ENCODE data around the gene GCH1.
A peak's percentile ranks its signal among the peaks of the same experiment; 100 is the strongest.

GCH1 gene

GRCh38 chr14:54812617-54813016 is 90.0 kb downstream of the GCH1 start:
- Histone ChIP-seq H3K4me1 (ENCODE audit: insufficient read depth, insufficient read length) (no peaks in the 10 kb centered on the region), H3K9ac (ENCODE audit: insufficient read length, low read depth) (no peak overlapping the region), H3K4me3 (ENCODE audit: insufficient read length, low read depth) (no peak overlapping the region), H3K27me3 (ENCODE audit: insufficient read depth, insufficient read length) (no peaks in the 10 kb centered on the region), H3K9me3 (ENCODE audit: insufficient read depth, low read length) (no peaks in the 10 kb centered on the region; the same call in 1 of the 2 replicates), H3K36me3 (ENCODE audit: insufficient read depth, insufficient read length, low read length) (no peaks in the 10 kb centered on the region)
- no peak for DNase-seq (ENCODE audit: low read depth, low spot score)
- TF ChIP-seq SUZ12 (IDR thresholded peaks at IDR 0.05; ENCODE audit: extremely low read depth, insufficient read depth, insufficient read length) = no peak
- no peak for TF ChIP-seq ZNF274 (IDR thresholded peaks at IDR 0.05; ENCODE audit: low read depth, low read length)
- no peak for TF ChIP-seq YY1 (IDR thresholded peaks at IDR 0.05; ENCODE audit: insufficient read depth, insufficient read length)

GRCh38 chr14:54809767-54810166 is 92.9 kb downstream of the GCH1 start:
- H3K27me3 ChIP-seq (ENCODE audit: insufficient read depth, insufficient read length) = peaks cover 9% of the 10 kb centered on the region
- H3K36me3 ChIP-seq (ENCODE audit: insufficient read depth, insufficient read length, low read length) = no peaks in the 10 kb centered on the region
- no peak overlapping the region for H3K4me3 ChIP-seq (ENCODE audit: insufficient read length, low read depth)
- TF ChIP-seq YY1 (IDR thresholded peaks at IDR 0.05; ENCODE audit: insufficient read depth, insufficient read length) (no peak), ZNF274 (IDR thresholded peaks at IDR 0.05; ENCODE audit: low read depth, low read length) (no peak), SUZ12 (IDR thresholded peaks at IDR 0.05; ENCODE audit: extremely low read depth, insufficient read depth, insufficient read length) (no peak)
- no peaks in the 10 kb centered on the region; the same call in 1 of the 2 replicates for H3K9me3 ChIP-seq (ENCODE audit: insufficient read depth, low read length)
- no peak overlapping the region for H3K9ac ChIP-seq (ENCODE audit: insufficient read length, low read depth)
- peaks cover 7% of the 10 kb centered on the region for H3K4me1 ChIP-seq (ENCODE audit: insufficient read depth, insufficient read length)
- DNase-seq (ENCODE audit: low read depth, low spot score) = no peak

- TF ChIP-seq ZNF274 (IDR thresholded peaks at IDR 0.05; ENCODE audit: low read depth, low read length) = no peak
- no peak for TF ChIP-seq SUZ12 (IDR thresholded peaks at IDR 0.05; ENCODE audit: extremely low read depth, insufficient read depth, insufficient read length)
- TF ChIP-seq YY1 (IDR thresholded peaks at IDR 0.05; ENCODE audit: insufficient read depth, insufficient read length) = no peak
- Histone ChIP-seq H3K9ac (ENCODE audit: insufficient read length, low read depth) (no peak overlapping the region), H3K27me3 (ENCODE audit: insufficient read depth, insufficient read length) (peaks cover 20% of the 10 kb centered on the region), H3K9me3 (ENCODE audit: insufficient read depth, low read length) (no peaks in the 10 kb centered on the region), H3K4me3 (ENCODE audit: insufficient read length, low read depth) (no peak overlapping the region), H3K36me3 (ENCODE audit: insufficient read depth, insufficient read length, low read length) (no peaks in the 10 kb centered on the region), H3K4me1 (ENCODE audit: insufficient read depth, insufficient read length) (peaks cover 11% of the 10 kb centered on the region)
- DNase-seq (ENCODE audit: low read depth, low spot score) = no peak
These were observed 94.1 kb downstream of the GCH1 start for GRCh38 chr14:54808326-54809161.

- no peak overlapping the region for H3K4me3 ChIP-seq (ENCODE audit: insufficient read length, low read depth)
- H3K36me3 ChIP-seq (ENCODE audit: insufficient read depth, insufficient read length, low read length) = no peaks in the 10 kb centered on the region
- H3K4me1 ChIP-seq (ENCODE audit: insufficient read depth, insufficient read length) = peaks cover 11% of the 10 kb centered on the region
- no peak for DNase-seq (ENCODE audit: low read depth, low spot score)
- H3K27me3 ChIP-seq (ENCODE audit: insufficient read depth, insufficient read length) = peaks cover 22% of the 10 kb centered on the region
- no peak overlapping the region for H3K9ac ChIP-seq (ENCODE audit: insufficient read length, low read depth)
- no peaks in the 10 kb centered on the region for H3K9me3 ChIP-seq (ENCODE audit: insufficient read depth, low read length)
- no peak for TF ChIP-seq SUZ12 (IDR thresholded peaks at IDR 0.05; ENCODE audit: extremely low read depth, insufficient read depth, insufficient read length)
- TF ChIP-seq YY1 (IDR thresholded peaks at IDR 0.05; ENCODE audit: insufficient read depth, insufficient read length) = no peak
- TF ChIP-seq ZNF274 (IDR thresholded peaks at IDR 0.05; ENCODE audit: low read depth, low read length) = no peak
These were observed 94.7 kb downstream of the GCH1 start for GRCh38 chr14:54807881-54808280.

GRCh38 chr14:54807428-54807827 is 95.2 kb downstream of the GCH1 start:
- TF ChIP-seq YY1 (IDR thresholded peaks at IDR 0.05; ENCODE audit: insufficient read depth, insufficient read length) = no peak
- TF ChIP-seq SUZ12 (IDR thresholded peaks at IDR 0.05; ENCODE audit: extremely low read depth, insufficient read depth, insufficient read length) = no peak
- TF ChIP-seq ZNF274 (IDR thresholded peaks at IDR 0.05; ENCODE audit: low read depth, low read length) = no peak
- Histone ChIP-seq H3K4me3 (ENCODE audit: insufficient read length, low read depth) (no peak overlapping the region), H3K9ac (ENCODE audit: insufficient read length, low read depth) (no peak overlapping the region), H3K9me3 (ENCODE audit: insufficient read depth, low read length) (no peaks in the 10 kb centered on the region), H3K4me1 (ENCODE audit: insufficient read depth, insufficient read length) (peaks cover 11% of the 10 kb centered on the region), H3K36me3 (ENCODE audit: insufficient read depth, insufficient read length, low read length) (no peaks in the 10 kb centered on the region), H3K27me3 (ENCODE audit: insufficient read depth, insufficient read length) (peaks cover 22% of the 10 kb centered on the region)
- no peak for DNase-seq (ENCODE audit: low read depth, low spot score)

GRCh38 chr14:54806616-54807015 is 96.0 kb downstream of the GCH1 start:
- no peaks in the 10 kb centered on the region for H3K9me3 ChIP-seq (ENCODE audit: insufficient read depth, low read length)
- no peak overlapping the region for H3K4me3 ChIP-seq (ENCODE audit: insufficient read length, low read depth)
- no peak overlapping the region for H3K9ac ChIP-seq (ENCODE audit: insufficient read length, low read depth)
- TF ChIP-seq SUZ12 (IDR thresholded peaks at IDR 0.05; ENCODE audit: extremely low read depth, insufficient read depth, insufficient read length) (no peak), YY1 (IDR thresholded peaks at IDR 0.05; ENCODE audit: insufficient read depth, insufficient read length) (no peak), ZNF274 (IDR thresholded peaks at IDR 0.05; ENCODE audit: low read depth, low read length) (no peak)
- H3K36me3 ChIP-seq (ENCODE audit: insufficient read depth, insufficient read length, low read length) = no peaks in the 10 kb centered on the region
- no peak for DNase-seq (ENCODE audit: low read depth, low spot score)
- peaks cover 22% of the 10 kb centered on the region for H3K27me3 ChIP-seq (ENCODE audit: insufficient read depth, insufficient read length)
- H3K4me1 ChIP-seq (ENCODE audit: insufficient read depth, insufficient read length) = peaks cover 11% of the 10 kb centered on the region

- peaks cover 22% of the 10 kb centered on the region for H3K27me3 ChIP-seq (ENCODE audit: insufficient read depth, insufficient read length)
- peak overlapping the region; percentile 42 for H3K9ac ChIP-seq (ENCODE audit: insufficient read length, low read depth)
- no peaks in the 10 kb centered on the region for H3K9me3 ChIP-seq (ENCODE audit: insufficient read depth, low read length)
- TF ChIP-seq SUZ12 (IDR thresholded peaks at IDR 0.05; ENCODE audit: extremely low read depth, insufficient read depth, insufficient read length) (no peak), YY1 (IDR thresholded peaks at IDR 0.05; ENCODE audit: insufficient read depth, insufficient read length) (no peak), ZNF274 (IDR thresholded peaks at IDR 0.05; ENCODE audit: low read depth, low read length) (no peak)
- no peak overlapping the region for H3K4me3 ChIP-seq (ENCODE audit: insufficient read length, low read depth)
- peak; percentile 63 for DNase-seq (ENCODE audit: low read depth, low spot score)
- peaks cover 11% of the 10 kb centered on the region for H3K4me1 ChIP-seq (ENCODE audit: insufficient read depth, insufficient read length)
- no peaks in the 10 kb centered on the region for H3K36me3 ChIP-seq (ENCODE audit: insufficient read depth, insufficient read length, low read length)
These were observed 96.9 kb downstream of the GCH1 start for GRCh38 chr14:54805445-54806322.

Data from NT2/D1 (cell line).